Progenitor cell of endocrine pancreas (in vitro differentiated cells): ENCODE measurements around the gene TAF5L. TPM values are rescaled to one million over a fixed set of nuclear protein-coding genes. Genes with fewer than 3 reads are reported as not detected.

ENCODE experiments used
- DNase-seq: peaks from one replicate; pipeline ENCODE4 v3.0.0; 2021; ENCODE audit warnings: low spot score; ENCODE audit not compliant: unreplicated experiment
- H3K27ac Mint-ChIP-seq: 2 replicates; pipeline ENCODE4 v1.8.0; 2021; ENCODE audit warnings: mild to moderate bottlenecking, moderate library complexity, mixed read lengths
- H3K27me3 Mint-ChIP-seq: 2 replicates; pipeline ENCODE4 v1.8.0; 2021; ENCODE audit warnings: mixed read lengths
- H3K36me3 Mint-ChIP-seq: 2 replicates; pipeline ENCODE4 v1.8.0; 2022; ENCODE audit warnings: mixed read lengths; ENCODE audit not compliant: insufficient read depth
- H3K4me1 Mint-ChIP-seq: 2 replicates; pipeline ENCODE4 v1.8.0; 2021; ENCODE audit warnings: low read depth, mixed read lengths
- H3K4me3 Mint-ChIP-seq: 2 replicates; pipeline ENCODE4 v1.8.0; 2021; ENCODE audit warnings: low read depth, mild to moderate bottlenecking, moderate library complexity, mixed read lengths
- H3K9me3 Mint-ChIP-seq: 2 replicates; pipeline ENCODE4 v1.8.0; 2021; ENCODE audit warnings: low read depth, mixed read lengths
- long read RNA-seq: library from polyadenylated mRNA; unstranded; transcript quantifications from one replicate; pipeline ENCODE4 v2.0.0, GENCODE V29; 2020
- total RNA-seq: library from RNA; stranded (reverse); gene quantifications from 2 replicates; pipeline ENCODE4 v1.2.1, GENCODE V29; 2021
- TF ChIP-seq, protein P1 (sequence below): fragments of 200-600 bp; sonication (generic); IDR thresholded peaks from one replicate; pipeline ENCODE4 v1.5.0; 2021; ENCODE audit warnings: antibody characterized with exemption, mild to moderate bottlenecking; ENCODE audit not compliant: unreplicated experiment

The TAF5L gene
- total RNA-seq = 21.0 and 21.4 TPM in 2 replicates
- long read RNA-seq, partial matches to known transcripts = 0 of 4 reads
- long read RNA-seq, other reads (novel, unspliced or antisense) = 3 of 4 reads

- DNase-seq = peak; percentile 84
- H3K4me1 Mint-ChIP-seq = peaks cover 25% of the 10 kb centered on the region
- peak within 1 kb of the TSS; percentile 94 for H3K4me3 Mint-ChIP-seq
- H3K27me3 Mint-ChIP-seq = no peaks in the 10 kb centered on the region
- H3K36me3 Mint-ChIP-seq = peaks cover 4% of the 10 kb centered on the region
- H3K9me3 Mint-ChIP-seq = no peaks in the 10 kb centered on the region
- H3K27ac Mint-ChIP-seq = peak within 1 kb of the TSS; percentile 97
- TF ChIP-seq, protein P1, sequence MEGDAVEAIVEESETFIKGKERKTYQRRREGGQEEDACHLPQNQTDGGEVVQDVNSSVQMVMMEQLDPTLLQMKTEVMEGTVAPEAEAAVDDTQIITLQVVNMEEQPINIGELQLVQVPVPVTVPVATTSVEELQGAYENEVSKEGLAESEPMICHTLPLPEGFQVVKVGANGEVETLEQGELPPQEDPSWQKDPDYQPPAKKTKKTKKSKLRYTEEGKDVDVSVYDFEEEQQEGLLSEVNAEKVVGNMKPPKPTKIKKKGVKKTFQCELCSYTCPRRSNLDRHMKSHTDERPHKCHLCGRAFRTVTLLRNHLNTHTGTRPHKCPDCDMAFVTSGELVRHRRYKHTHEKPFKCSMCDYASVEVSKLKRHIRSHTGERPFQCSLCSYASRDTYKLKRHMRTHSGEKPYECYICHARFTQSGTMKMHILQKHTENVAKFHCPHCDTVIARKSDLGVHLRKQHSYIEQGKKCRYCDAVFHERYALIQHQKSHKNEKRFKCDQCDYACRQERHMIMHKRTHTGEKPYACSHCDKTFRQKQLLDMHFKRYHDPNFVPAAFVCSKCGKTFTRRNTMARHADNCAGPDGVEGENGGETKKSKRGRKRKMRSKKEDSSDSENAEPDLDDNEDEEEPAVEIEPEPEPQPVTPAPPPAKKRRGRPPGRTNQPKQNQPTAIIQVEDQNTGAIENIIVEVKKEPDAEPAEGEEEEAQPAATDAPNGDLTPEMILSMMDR = no peak
These were observed at the start of gene TAF5L, which contains the start of gene URB2 for GRCh38 chr1:229625915-229626831. TAF5L (minus strand) TSS chr1:229626122; CDS start chr1:229614482, 11,640 bp downstream. URB2 (plus strand) TSS chr1:229626247; CDS start chr1:229627634, 1,387 bp downstream.

DNA sequence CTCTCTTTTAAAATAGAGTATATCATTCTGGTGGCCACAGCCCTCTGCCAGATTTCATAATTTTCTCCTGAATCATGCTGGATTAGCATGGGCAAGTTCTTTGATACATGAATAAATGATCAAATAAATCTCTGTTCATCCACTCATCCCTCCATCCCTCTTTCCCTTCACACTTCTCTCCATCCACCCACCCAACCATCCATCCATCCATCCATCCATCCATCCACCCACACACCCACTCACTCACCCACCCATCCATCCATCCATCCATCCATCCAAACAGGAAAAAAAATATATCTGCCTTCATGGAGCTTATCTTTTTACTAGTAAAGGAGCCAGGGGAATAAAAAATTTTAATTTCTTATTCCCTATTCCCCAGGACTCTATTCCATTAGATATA lies 49.5 kb upstream of the TAF5L start:
- no peaks in the 10 kb centered on the region for H3K9me3 Mint-ChIP-seq
- H3K27ac Mint-ChIP-seq = no peak overlapping the region
- no peak for DNase-seq
- TF ChIP-seq, protein P1 = no peak
- no peaks in the 10 kb centered on the region for H3K27me3 Mint-ChIP-seq
- no peak overlapping the region for H3K4me3 Mint-ChIP-seq
- H3K4me1 Mint-ChIP-seq = no peaks in the 10 kb centered on the region
- H3K36me3 Mint-ChIP-seq = no peaks in the 10 kb centered on the region

DNA sequence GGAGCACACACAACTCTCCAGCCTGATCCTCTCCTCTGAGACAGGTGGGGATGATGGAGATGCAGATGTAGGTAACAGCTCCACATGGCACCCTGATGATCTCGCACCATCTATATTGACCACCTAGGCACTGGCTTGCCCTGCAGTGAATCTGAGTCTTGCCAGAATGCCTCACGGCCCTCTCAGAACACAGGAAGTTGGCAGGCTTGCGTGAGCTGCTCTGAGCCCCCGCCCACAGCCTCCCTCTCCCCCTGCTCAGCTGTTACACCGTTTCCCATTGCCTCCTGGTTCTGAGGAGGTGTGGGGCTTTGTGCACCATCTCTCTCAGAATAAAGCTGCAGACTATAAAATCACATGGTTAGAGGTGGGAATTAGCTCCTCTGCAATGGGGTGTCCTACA lies 48.1 kb upstream of the TAF5L start:
- H3K4me3 Mint-ChIP-seq = no peak overlapping the region
- H3K36me3 Mint-ChIP-seq = no peaks in the 10 kb centered on the region
- H3K27ac Mint-ChIP-seq = no peak overlapping the region
- TF ChIP-seq, protein P1 = no peak
- DNase-seq = no peak
- H3K9me3 Mint-ChIP-seq = no peaks in the 10 kb centered on the region
- H3K4me1 Mint-ChIP-seq = no peaks in the 10 kb centered on the region
- H3K27me3 Mint-ChIP-seq = no peaks in the 10 kb centered on the region

- no peak overlapping the region for H3K4me3 Mint-ChIP-seq
- DNase-seq = no peak
These were observed 46.3 kb upstream of the TAF5L start for GRCh38 chr1:229672246-229672645.

GRCh38 chr1:229671310-229671709 lies 45.4 kb upstream of the TAF5L start:
- no peaks in the 10 kb centered on the region for H3K4me1 Mint-ChIP-seq
- H3K9me3 Mint-ChIP-seq = no peaks in the 10 kb centered on the region
- H3K36me3 Mint-ChIP-seq = no peaks in the 10 kb centered on the region
- no peak overlapping the region for H3K4me3 Mint-ChIP-seq
- H3K27me3 Mint-ChIP-seq = no peaks in the 10 kb centered on the region
- DNase-seq = no peak
- TF ChIP-seq, protein P1 = no peak
- no peak overlapping the region for H3K27ac Mint-ChIP-seq

More at GRCh38 chr1:229672246-229672645, 46.3 kb upstream of the TAF5L start:
- H3K27ac Mint-ChIP-seq = no peak overlapping the region
- no peaks in the 10 kb centered on the region for H3K27me3 Mint-ChIP-seq
- TF ChIP-seq, protein P1 = no peak
- H3K36me3 Mint-ChIP-seq = no peaks in the 10 kb centered on the region
- no peaks in the 10 kb centered on the region for H3K4me1 Mint-ChIP-seq
- no peaks in the 10 kb centered on the region for H3K9me3 Mint-ChIP-seq
